Activated gamma-delta T cell treated with anti-CD3 and anti-CD28 coated beads, Interleukin-2, amount 50 U/mL, for 16 hours (primary cell): ENCODE measurements around the gene CFAP44.
"Not testable (repeated sequence)": the region's sequence is repeated elsewhere in the genome, so short reads cannot be mapped to it uniquely, and the experiment has no call there.

ENCODE experiments used
- DNase-seq: peaks from one replicate; pipeline ENCODE4 v3.0.0-alpha.2; 2020; ENCODE audit warnings: low read depth

Gene CFAP44, protein sequence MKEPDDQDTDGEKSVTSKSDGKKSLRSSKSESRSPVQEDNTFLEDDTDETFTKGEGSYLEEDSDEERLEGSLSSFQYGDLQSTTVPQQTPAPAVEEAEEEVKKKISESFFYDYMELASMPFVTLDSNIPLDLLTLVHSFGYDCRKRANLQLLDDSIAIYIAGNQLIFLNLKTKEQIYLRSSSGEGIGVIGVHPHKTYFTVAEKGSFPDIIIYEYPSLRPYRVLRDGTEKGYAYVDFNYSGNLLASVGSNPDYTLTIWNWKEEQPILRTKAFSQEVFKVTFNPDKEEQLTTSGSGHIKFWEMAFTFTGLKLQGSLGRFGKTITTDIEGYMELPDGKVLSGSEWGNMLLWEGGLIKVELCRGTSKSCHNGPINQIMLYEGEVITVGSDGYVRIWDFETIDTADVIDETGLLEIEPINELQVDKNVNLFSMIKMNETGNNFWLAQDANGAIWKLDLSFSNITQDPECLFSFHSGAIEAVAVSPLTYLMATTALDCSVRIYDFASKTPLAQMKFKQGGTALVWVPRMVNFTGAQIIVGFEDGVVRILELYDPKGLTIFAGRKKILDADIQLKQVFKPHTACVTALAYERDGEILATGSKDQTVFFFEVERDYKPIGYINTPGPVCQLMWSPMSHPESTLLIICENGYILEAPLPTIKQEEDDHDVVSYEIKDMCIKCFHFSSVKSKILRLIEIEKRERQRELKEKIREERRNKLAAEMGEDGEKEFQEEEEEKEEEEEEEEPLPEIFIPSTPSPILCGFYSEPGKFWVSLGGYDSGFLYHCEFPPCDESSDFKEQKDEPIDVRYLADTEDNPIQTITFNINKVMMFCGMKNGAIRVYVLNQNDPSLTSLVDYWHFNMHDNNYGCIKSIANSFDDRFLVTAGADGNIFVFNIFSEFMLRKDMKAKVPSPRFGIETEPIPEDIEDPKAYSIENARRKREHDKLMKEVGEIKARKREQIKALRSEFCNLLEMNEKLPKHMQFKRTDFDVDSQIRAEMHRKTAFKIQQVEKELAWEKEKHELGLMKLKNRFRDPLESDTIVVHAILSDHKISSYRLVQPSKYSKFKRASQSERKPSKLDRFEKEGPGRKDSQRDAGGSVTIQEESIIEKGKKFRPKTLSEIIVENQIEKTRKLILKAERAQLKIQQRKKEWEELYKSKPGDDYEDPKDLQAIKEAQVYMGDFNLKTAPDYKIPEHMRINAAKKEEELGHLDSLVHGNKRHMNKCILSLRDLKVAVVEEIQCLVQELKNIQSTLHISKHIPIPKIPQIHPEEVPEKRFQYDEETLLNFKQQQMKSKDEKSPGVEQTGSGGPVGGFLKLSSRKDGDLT (N-terminal part only)

DNA sequence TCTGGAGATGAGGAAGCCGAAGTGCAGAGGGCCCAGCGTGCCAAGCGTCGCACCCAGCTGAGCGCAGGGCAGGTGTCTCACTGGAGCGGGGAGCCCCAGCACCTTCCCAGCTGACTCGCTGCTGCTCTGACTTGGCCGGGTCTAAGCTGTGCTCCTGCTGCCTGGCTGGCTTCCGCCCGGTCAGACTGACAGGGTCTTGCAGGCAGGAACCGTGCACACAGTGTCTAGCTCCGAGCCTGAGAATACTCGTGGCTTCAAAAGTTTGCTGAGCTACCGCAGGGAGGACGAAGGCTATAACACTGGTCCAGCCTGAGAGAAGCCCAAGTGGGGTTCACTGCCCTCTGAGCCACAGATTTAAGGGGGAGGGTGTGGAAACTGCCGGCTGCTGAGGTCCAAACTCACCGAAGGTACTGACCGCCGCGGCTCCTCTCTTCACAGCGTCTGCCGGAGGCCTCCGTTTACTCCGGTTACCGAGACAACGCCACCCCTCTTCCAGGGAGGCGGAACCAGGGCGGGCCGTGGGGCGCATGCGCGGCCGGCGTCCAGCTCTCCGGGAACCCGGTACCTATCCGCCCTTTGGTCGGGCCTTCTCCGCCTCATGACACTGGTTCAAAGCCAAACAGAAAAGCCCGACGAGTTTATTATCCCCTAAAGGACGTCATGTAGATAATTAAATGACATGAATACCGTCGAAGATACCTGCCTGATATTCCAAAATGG is at the start of gene CFAP44:
TSS of gene CFAP44 (minus strand) at position 443 of the 720 bp plus-strand sequence. CDS start 7,829 bp downstream, outside the sequence.
- DNase-seq: peak; percentile 39

DNA sequence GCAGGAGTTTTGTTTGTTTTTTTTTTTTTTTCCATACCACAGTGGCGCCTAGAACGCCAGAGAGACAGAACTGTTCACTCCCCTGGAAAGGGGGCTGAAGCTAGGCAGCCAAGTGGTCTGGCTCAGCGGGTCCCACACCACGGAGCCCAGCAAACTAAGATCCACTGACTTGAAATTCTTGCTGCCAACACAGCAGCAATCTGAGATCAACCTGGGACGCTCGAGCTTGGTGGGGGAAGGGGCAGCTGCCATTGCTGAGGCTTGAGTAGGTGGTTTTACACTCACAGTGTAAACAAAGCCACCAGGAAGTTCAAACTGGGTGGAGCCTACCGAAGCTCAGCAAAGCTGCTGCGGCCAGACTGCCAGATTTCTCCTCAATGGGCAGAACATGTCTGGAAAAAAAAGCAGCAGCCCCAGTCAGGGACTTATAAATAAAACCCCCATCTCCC is 43.9 kb upstream of the CFAP44 start:
- peak; percentile 7 for DNase-seq

DNA sequence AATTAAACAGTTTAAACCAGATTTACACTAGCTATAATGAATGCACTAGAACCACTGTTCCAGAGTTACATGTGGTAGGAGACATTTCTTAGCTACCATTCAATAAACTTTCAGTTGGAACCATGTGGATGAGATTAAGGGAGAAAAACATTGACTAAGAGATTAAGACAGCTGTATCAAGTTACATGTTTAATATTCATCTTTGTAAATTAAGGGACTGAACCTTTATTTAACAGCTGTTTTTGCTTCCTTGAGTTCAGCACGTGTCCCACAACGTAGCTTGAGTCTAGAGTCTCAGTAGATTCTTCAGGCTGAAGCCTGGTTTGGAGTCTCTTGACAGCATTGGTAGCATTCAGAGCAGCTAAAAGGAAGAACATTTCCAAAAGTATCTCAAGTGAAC is 27.2 kb upstream of the CFAP44 start:
- DNase-seq: no peak

DNA sequence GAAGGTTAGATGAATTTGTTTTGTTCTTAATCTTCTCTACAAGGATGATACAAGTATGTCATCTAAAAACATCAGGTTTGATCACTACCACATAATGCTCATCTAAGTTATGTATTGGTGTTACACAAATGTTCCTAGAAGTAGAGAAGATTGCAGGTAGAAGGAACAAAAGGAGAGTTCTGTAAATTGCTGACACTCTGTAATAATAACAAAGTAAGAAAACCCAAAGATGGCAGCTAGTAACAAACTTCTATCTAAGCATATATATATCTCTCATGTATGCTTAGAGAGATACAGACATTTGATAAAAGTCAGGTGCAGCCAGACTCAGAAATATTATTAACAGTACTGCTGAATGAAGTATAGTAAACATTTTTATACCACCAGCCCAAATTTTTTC is 20.2 kb upstream of the CFAP44 start:
- DNase-seq: no peak

DNA sequence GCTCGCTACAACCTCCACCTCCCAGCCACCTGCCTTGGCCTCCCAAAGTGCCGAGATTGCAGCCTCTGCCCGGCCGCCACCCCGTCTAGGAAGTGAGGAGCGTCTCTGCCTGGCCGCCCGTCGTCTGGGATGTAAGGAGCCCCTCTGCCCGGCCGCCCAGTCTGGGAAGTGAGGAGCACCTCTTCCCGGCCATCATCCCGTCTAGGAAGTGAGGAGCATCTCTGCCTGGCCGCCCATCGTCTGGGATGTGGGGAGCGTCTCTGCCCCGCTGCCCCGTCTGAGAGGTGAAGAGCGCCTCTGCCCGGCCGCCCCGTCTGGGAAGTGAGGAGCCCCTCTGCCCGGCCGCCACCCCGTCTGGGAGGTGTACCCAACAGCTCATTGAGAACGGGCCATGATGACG is 17.3 kb upstream of the CFAP44 start:
- DNase-seq: not testable (repeated sequence)

DNA sequence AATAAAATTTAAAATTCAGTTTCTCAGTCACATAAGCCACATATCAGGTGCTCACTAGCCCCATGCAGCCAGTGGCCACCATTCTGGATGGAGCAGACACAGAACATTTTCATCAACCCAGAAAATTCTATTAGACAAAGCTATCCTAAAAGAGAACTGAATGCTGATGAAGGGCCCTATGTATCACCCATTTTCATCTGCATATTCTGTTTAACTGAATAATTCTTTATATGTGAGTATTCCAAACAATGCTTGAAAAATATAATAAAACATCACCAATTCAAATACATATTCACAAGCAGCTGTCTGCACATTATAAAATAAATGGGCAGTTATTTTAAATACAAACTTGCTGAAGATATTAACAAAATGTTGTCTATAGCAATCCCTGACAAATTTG is 14.2 kb upstream of the CFAP44 start:
- DNase-seq: no peak

DNA sequence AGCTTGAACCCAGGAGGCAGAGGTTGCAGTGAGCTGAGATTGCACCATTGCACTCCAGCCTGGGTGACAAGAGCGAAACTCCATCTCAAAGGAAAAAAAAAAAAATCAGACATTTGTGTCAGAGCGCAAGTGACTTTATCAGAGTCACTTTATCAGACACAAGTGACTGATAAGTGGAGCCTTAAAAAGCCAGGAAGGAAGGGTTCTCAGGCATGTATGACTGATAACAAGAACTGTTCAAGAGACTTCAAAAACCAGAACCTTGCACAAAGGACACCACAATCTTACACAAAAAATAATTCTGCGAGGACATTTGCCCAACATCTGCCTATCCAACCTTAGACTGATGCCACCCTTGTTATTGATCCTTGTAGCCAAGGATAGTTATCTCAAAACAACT is 13.3 kb upstream of the CFAP44 start:
- no peak for DNase-seq

DNA sequence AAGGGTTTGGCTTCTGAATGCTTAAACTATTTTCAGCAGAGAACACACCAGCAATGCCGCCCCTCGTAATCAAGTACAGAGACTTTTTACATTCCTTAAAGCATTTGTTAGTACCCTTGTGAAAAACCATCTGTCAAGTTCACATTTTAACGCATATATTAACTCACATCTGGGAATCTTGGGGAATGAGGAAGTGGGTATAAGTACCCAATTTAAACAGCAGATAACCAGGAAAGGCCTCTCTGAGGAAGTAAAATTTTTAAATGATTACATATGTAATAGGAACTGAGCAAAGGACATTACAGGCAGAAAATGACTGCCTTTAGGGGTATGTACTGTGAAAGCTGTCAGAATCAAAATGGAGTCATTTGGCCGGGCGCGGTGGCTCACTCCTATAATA is 12.8 kb upstream of the CFAP44 start:
- no peak for DNase-seq

DNA sequence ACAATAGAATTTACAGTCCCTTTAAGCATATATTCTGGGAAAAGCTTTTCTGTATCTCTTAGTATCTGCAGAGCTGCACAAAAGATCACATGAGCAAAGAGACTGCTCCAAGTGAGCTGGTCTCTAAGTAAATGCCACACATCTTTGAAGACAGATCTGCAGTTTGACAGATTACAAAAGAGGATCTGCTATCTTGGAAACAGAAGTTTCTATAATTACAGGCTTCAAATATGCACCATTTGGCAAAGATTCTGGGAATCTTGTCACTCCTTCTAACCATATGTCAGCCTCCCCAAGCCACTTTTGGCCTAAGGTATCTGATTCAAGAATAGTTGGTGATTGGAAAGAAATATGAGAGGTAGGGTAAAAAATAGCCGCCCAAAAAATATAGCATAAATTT is 9.6 kb upstream of the CFAP44 start:
- no peak for DNase-seq

DNA sequence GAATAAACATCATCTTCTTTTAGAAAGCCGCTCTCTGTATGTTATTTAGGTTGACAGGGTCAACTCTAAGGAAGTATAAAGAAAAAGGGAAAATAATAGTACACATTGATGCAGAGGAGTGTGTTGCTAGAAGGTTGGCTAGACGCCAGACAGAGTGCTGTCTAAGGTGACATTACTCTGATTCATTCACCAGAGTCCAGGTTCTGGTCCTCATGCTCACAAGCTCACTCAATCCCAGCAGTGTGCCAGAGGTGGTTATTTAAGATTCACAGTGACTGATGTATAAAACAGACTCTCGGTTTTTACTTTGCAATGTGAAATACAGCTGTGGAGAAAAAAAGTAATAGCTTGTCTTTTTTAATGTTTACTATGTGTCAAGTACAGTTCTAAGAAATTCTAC is 1.7 kb downstream of the CFAP44 start:
- DNase-seq: no peak

DNA sequence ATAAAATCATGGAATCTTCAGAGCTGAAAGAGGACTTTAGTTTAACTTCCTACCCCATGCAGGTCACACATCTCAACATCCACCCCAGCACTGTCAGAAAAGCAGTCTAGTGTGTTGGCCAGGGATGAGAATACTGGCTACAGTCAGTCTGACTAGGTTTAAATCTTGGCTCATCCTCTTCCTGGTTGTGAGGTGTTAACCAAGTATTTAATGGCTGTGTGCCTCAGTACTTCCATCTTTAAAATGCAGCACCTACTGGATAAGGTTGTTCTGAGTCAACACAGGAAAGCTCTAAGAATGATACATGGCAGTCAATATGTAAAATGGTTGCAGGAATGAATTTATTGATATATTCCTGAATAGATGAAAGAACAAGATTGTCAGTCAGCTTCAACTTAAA is 3.1 kb downstream of the CFAP44 start:
- DNase-seq: no peak

DNA sequence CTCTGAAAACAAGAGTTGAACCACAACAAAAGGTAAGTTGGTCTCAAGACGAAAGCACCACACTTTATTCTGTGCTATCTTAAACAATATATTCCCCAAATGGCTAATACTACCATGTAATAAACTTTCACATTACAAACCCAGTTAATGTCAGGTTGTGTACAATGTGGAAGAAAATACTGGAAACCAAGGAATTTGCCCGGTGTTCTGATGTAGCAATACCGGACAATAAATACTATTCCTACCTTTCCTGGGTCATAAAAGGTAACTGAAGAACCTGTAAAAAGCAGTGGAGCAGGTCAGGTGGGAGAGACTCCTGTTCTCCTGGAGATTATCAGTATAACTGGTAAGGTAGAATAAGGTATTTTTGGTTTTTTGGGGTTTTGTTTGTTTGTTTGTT is 3.9 kb downstream of the CFAP44 start:
- DNase-seq: no peak

DNA sequence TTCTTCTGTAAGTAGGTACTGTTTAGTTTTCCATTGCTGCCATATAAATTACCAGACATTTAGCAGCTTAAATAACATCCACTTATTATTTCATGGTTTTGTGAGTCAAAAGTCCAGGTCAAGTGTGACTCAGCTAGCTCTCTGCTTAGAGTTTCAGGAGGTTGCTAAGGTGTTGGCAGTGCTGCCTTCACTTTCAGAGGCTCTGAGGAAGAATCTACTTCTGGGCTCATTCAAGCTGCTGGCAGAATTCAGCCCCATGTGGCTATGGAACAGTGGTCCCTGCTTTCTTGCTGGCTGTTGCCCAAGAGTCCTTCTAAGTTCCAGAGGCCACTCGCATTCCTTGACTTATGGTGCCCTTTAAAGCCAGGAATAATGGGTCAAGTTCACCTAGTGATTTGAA is 4.5 kb downstream of the CFAP44 start:
- DNase-seq: no peak

DNA sequence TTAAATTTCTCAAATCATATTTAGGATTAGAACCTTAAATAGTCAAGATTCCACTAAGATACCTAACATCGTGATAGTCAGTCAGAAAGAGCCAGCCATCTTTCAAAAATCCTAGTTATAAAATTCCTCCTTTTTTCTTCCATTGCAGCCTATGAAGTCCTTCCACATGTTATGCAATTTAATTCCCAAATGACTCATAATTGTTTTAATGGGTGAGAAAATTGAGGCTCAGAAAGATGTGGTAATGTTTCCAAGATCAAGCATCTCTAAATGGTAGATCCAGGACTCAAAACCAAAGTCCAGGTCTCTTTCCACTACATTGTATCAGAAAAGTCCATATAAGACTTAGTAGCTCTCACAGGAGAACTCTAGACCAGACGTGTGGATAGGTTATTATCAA is 9.5 kb downstream of the CFAP44 start:
- DNase-seq: no peak

DNA sequence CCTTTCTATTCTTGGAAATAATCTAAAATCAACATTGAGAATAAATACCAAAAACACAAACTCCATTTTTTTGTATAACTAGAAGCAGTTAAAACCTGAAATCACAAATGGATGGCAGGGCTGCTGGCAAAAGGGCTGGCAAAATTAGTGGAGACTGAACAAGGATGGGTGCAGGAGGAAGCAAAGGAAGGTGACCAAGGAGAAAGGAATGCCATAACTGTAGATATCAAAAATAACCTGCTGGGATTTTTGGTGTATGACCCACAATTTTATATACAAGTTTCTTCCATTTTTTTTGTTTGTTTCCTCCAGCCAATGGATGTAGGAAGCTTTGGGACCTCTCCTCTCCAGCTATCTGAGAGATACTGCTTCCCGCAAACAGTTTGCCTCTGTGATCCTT is 12.7 kb downstream of the CFAP44 start:
- DNase-seq: no peak

DNA sequence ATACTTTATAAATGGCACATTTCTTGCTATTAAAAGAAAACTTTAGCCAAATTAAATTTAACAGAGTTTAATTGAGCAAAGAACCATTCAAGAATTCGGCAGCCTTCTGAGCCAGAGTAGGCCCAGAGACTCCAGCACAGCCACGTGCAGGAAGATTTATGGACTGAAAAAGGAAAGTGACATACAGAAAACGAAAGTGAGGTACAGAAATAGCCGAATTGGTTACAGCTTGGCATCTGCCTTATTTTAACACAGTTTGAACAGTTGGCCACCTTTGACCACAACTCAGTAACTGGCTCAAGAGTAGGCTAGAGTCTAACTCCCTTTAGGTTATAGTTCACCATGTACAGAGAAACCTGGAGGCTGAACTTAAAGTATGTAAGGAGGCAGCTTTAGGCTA is 17.6 kb downstream of the CFAP44 start:
- DNase-seq: no peak

DNA sequence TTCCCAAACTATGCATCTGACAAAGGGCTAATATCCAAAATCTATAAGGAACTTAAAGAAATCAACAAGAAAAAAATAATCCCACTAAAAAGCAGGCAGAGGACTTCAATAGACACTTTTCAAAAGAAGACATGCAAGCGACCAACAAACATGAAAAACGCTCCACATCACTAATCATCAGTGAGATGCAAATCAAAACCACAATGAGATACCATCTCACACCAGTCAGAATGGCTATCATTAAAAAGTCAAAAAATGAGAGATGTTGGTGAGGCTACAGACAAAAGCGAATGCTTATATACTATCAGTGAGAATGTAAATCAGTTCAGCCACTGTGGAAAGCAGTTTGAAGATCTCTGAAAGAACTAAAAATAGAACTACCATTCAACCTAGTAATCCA is 20.2 kb downstream of the CFAP44 start:
- no peak for DNase-seq

DNA sequence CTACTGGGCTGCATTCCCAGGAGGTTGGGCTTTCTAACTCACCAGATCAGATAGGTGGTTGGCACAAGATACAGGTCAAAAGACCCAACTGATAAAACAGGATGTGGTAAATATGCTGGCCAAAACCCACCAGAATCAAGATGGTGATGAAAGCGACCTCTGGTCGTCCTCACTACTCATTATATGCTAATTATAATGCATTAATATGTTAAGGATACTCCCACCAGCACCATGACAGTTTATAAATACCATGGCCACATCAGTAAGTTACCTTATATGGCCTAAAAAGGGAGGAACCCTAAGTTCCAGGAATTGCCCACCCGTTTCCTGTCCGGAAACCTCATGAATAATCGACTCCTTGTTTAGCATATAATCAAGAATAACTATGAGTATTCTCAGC is 31.6 kb downstream of the CFAP44 start:
- no peak for DNase-seq

DNA sequence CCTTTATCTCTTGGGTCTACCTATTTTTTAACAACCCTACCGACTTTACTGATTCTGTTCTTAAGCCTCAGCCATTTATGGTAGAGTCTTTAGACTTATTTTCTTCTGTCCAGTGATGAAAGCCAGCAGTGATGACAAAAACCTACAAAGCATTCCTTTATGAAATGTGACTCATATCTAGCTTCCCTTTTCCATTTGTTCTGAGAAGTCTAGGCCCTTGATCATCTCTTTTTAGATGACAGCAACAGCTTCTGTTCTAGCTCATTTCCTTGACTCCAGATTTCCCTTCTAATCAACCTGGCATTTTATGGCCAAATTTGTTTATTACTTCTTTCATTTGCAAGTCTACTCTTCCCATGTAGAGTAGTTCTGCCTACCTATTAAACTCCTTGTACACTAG is 36.1 kb downstream of the CFAP44 start:
- no peak for DNase-seq

DNA sequence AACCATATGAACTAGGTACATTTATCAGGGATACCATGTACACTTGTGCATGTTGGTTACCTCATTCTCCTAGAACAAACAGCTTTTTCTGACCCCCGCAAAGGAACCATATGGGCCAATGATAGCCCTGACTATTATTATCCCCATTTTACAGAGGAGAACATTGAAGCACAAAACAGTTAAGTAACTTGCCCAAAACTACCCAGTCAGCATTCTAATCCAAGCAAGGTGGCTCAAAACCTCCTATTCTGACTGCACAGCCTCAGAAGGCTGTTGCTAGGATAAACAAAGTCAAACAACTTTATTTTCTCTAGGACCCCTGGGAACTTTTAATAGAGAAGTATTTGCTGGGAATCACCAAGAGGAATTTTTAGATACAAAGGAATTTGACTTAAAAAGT is 36.7 kb downstream of the CFAP44 start:
- no peak for DNase-seq
